ENCODE measurements around the gene NCR3LG1. TPM values are rescaled to one million over a fixed set of nuclear protein-coding genes. Genes with fewer than 3 reads are reported as not detected.

Gene NCR3LG1
- total and polyA plus RNA-seq, 4 donors = 0.18 to 0.75 (median 0.38) TPM

DNA sequence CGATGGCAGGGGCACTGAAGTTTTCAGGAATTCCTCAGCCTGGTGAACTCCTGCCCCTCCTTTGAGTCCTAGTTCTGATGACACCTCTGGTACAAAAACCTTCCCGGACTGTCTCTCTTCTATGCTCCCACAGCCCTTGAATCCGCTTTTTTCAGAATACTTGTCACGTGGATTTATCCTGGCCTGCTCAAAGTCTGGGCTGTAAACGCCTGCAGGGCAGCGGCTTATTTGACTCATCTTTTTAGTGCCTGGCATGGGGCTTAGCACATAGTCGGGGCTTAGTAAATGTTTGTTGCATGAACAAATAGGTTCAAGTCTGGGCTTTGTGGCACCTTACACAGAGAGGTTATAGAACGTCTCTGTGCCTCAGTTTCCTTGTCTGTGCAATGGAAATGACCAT is 50.2 kb downstream of the NCR3LG1 start (continued):
- TF ChIP-seq, protein P1, sequence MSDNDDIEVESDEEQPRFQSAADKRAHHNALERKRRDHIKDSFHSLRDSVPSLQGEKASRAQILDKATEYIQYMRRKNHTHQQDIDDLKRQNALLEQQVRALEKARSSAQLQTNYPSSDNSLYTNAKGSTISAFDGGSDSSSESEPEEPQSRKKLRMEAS (IDR thresholded peaks at IDR 0.05) = no peak
- TF ChIP-seq RXRA (IDR thresholded peaks at IDR 0.05) = no peak
- no peak for TF ChIP-seq NR2F2 (IDR thresholded peaks at IDR 0.05)
- TF ChIP-seq, protein P2, sequence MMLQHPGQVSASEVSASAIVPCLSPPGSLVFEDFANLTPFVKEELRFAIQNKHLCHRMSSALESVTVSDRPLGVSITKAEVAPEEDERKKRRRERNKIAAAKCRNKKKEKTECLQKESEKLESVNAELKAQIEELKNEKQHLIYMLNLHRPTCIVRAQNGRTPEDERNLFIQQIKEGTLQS (IDR thresholded peaks at IDR 0.05) = no peak
- no peak for TF ChIP-seq RAD21 (IDR thresholded peaks at IDR 0.05)

DNA sequence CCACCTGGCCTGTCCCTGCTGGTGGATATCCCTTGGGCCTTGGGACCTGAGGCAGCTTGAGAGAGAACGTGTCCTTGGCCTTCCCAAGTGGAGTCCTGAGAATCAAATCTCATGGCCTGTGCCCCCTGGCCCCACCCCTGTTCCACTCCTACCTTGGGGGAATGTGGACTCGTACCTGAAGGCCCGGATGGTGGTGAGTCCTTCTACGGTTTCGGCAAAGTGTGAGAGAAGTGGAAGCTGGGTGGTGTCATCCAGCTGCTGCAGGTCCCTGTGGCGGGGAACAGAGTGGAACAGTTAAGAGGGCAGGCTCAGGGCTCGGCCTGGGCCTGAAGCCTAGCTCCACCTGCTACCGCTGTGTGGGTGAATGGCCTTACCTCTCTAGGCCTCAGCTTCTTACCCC is 50.9 kb downstream of the NCR3LG1 start:
- no peak for DNase-seq (ENCODE audit: low spot score)
- no peak for TF ChIP-seq JUND (IDR thresholded peaks at IDR 0.05)
- no peak for TF ChIP-seq HNF4A (conservative IDR thresholded peaks at IDR 0.05)
- TF ChIP-seq, protein P3, sequence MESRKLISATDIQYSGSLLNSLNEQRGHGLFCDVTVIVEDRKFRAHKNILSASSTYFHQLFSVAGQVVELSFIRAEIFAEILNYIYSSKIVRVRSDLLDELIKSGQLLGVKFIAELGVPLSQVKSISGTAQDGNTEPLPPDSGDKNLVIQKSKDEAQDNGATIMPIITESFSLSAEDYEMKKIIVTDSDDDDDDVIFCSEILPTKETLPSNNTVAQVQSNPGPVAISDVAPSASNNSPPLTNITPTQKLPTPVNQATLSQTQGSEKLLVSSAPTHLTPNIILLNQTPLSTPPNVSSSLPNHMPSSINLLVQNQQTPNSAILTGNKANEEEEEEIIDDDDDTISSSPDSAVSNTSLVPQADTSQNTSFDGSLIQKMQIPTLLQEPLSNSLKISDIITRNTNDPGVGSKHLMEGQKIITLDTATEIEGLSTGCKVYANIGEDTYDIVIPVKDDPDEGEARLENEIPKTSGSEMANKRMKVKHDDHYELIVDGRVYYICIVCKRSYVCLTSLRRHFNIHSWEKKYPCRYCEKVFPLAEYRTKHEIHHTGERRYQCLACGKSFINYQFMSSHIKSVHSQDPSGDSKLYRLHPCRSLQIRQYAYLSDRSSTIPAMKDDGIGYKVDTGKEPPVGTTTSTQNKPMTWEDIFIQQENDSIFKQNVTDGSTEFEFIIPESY (IDR thresholded peaks at IDR 0.05) = no peak
- TF ChIP-seq, protein P4, sequence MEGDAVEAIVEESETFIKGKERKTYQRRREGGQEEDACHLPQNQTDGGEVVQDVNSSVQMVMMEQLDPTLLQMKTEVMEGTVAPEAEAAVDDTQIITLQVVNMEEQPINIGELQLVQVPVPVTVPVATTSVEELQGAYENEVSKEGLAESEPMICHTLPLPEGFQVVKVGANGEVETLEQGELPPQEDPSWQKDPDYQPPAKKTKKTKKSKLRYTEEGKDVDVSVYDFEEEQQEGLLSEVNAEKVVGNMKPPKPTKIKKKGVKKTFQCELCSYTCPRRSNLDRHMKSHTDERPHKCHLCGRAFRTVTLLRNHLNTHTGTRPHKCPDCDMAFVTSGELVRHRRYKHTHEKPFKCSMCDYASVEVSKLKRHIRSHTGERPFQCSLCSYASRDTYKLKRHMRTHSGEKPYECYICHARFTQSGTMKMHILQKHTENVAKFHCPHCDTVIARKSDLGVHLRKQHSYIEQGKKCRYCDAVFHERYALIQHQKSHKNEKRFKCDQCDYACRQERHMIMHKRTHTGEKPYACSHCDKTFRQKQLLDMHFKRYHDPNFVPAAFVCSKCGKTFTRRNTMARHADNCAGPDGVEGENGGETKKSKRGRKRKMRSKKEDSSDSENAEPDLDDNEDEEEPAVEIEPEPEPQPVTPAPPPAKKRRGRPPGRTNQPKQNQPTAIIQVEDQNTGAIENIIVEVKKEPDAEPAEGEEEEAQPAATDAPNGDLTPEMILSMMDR (IDR thresholded peaks at IDR 0.05; ENCODE audit: low read depth, low read length, missing input control) = no peak
- TF ChIP-seq, protein P2 (IDR thresholded peaks at IDR 0.05) = no peak
- TF ChIP-seq NR2F2 (IDR thresholded peaks at IDR 0.05) = no peak
- no peak for TF ChIP-seq SP1 (IDR thresholded peaks at IDR 0.05)
- no peak for TF ChIP-seq GABPA (IDR thresholded peaks at IDR 0.05 in 1 of 2, conservative IDR thresholded peaks at IDR 0.05 in 1 of 2)
- no peak for TF ChIP-seq TAF1 (conservative IDR thresholded peaks at IDR 0.05)
- no peak for TF ChIP-seq RXRA (IDR thresholded peaks at IDR 0.05)
- no peak for TF ChIP-seq EGR1 (IDR thresholded peaks at IDR 0.05; ENCODE audit: low read depth in 2 of 2)
- TF ChIP-seq YY1 (IDR thresholded peaks at IDR 0.05) = no peak
- TF ChIP-seq FOXA2 (IDR thresholded peaks at IDR 0.05) = no peak
- TF ChIP-seq FOXA1 (IDR thresholded peaks at IDR 0.05) = no peak
- TF ChIP-seq HNF4G (IDR thresholded peaks at IDR 0.05) = no peak
- no peak for TF ChIP-seq RAD21 (IDR thresholded peaks at IDR 0.05)
- TF ChIP-seq, protein P5, sequence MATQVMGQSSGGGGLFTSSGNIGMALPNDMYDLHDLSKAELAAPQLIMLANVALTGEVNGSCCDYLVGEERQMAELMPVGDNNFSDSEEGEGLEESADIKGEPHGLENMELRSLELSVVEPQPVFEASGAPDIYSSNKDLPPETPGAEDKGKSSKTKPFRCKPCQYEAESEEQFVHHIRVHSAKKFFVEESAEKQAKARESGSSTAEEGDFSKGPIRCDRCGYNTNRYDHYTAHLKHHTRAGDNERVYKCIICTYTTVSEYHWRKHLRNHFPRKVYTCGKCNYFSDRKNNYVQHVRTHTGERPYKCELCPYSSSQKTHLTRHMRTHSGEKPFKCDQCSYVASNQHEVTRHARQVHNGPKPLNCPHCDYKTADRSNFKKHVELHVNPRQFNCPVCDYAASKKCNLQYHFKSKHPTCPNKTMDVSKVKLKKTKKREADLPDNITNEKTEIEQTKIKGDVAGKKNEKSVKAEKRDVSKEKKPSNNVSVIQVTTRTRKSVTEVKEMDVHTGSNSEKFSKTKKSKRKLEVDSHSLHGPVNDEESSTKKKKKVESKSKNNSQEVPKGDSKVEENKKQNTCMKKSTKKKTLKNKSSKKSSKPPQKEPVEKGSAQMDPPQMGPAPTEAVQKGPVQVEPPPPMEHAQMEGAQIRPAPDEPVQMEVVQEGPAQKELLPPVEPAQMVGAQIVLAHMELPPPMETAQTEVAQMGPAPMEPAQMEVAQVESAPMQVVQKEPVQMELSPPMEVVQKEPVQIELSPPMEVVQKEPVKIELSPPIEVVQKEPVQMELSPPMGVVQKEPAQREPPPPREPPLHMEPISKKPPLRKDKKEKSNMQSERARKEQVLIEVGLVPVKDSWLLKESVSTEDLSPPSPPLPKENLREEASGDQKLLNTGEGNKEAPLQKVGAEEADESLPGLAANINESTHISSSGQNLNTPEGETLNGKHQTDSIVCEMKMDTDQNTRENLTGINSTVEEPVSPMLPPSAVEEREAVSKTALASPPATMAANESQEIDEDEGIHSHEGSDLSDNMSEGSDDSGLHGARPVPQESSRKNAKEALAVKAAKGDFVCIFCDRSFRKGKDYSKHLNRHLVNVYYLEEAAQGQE (IDR thresholded peaks at IDR 0.05) = no peak
- TF ChIP-seq, protein P1 (IDR thresholded peaks at IDR 0.05) = no peak
- Histone ChIP-seq H3K4me3 (ENCODE audit: low read depth in 1 of 3, low read length in 3 of 3) (no peak overlapping the region), H3K27ac (ENCODE audit: low read depth in 1 of 2, low read length in 2 of 2) (no peak overlapping the region), H3K27me3 (ENCODE audit: control insufficient read depth in 4 of 4, insufficient read depth in 4 of 4, low read length in 3 of 4) (no peaks in the 10 kb centered on the region), H3K36me3 (ENCODE audit: control insufficient read depth in 4 of 4, insufficient read depth in 3 of 4, low read depth in 1 of 4, low read length in 3 of 4) (no peaks in the 10 kb centered on the region), H3K9me3 (ENCODE audit: control insufficient read depth in 4 of 4, low read length in 3 of 4) (no peaks in the 10 kb centered on the region), H3K4me1 (ENCODE audit: control insufficient read depth in 4 of 4, insufficient read depth in 4 of 4, low read length in 3 of 4) (peaks cover 4 to 14% (median 9%) of the 10 kb centered on the region in 4 donors), H3K9ac (ENCODE audit: low read depth in 1 of 2, low read length in 2 of 2) (no peak overlapping the region)
- WGBS = 96% methylated on average over 8 of the region's 8 CpGs
